EL (cell line): ENCODE measurements around the gene GNG7.
A peak's percentile ranks its signal among the peaks of the same experiment; 100 is the strongest.
"Not testable (repeated sequence)": the region's sequence is repeated elsewhere in the genome, so short reads cannot be mapped to it uniquely, and the experiment has no call there.

ENCODE experiments used
- DNase-seq: peaks from one replicate; pipeline ENCODE4 v3.0.0-alpha.2; 2016

GNG7 gene

GRCh38 chr19:2497186-2497585 is 205.3 kb downstream of the GNG7 start:
- no peak for DNase-seq

GRCh38 chr19:2495651-2496316 is 206.7 kb downstream of the GNG7 start:
- peak; percentile 32 for DNase-seq

- peak; percentile 61 for DNase-seq
Measured at GRCh38 chr19:2495130-2495641, 207.3 kb downstream of the GNG7 start.

GRCh38 chr19:2494447-2495129 is 207.9 kb downstream of the GNG7 start:
- peak; percentile 76 for DNase-seq

GRCh38 chr19:2494084-2494446 is 208.4 kb downstream of the GNG7 start:
- peak; percentile 70 for DNase-seq

- DNase-seq: not testable (repeated sequence)
Measured at GRCh38 chr19:2493448-2493847, 209.0 kb downstream of the GNG7 start.

- DNase-seq: no peak
Measured at GRCh38 chr19:2492870-2493269, 209.6 kb downstream of the GNG7 start.

GRCh38 chr19:2491130-2491801 is 211.2 kb downstream of the GNG7 start:
- peak; percentile 96 for DNase-seq

- no peak for DNase-seq
Measured at GRCh38 chr19:2490659-2491058, 211.8 kb downstream of the GNG7 start.

- peak; percentile 60 for DNase-seq
Measured at GRCh38 chr19:2488942-2489731, 213.4 kb downstream of the GNG7 start.

GRCh38 chr19:2488405-2488941 is 214.0 kb downstream of the GNG7 start:
- DNase-seq: no peak

- no peak for DNase-seq
Measured at GRCh38 chr19:2487842-2488241, 214.7 kb downstream of the GNG7 start.

GRCh38 chr19:2487090-2487489 is 215.4 kb downstream of the GNG7 start:
- no peak for DNase-seq

GRCh38 chr19:2485428-2485827 is 217.1 kb downstream of the GNG7 start:
- DNase-seq: no peak

GRCh38 chr19:2484178-2484937 is 218.1 kb downstream of the GNG7 start:
- DNase-seq: no peak

- no peak for DNase-seq
Measured at GRCh38 chr19:2483484-2484151, 218.9 kb downstream of the GNG7 start.

GRCh38 chr19:2483084-2483483 is 219.4 kb downstream of the GNG7 start:
- no peak for DNase-seq

- DNase-seq: no peak
Measured at GRCh38 chr19:2482354-2483038, 220.0 kb downstream of the GNG7 start.

- DNase-seq: no peak
Measured at GRCh38 chr19:2481466-2481865, 221.0 kb downstream of the GNG7 start.

- DNase-seq: no peak
Measured at GRCh38 chr19:2479556-2480194, 222.8 kb downstream of the GNG7 start.
